ENCODE measurements around the gene TAB2. TPM values are rescaled to one million over a fixed set of nuclear protein-coding genes. Genes with fewer than 3 reads are reported as not detected.

Gene TAB2
- total and polyA plus RNA-seq, 2 of the 8 experiments (the other 6 are each of a cell fraction or from before 2014, with no cell fraction given) = 40.4 to 63.0 TPM

GRCh38 chr6:149335924-149336608, 18.6 kb downstream of the TAB2 start (continued):
- TF ChIP-seq, protein P1, sequence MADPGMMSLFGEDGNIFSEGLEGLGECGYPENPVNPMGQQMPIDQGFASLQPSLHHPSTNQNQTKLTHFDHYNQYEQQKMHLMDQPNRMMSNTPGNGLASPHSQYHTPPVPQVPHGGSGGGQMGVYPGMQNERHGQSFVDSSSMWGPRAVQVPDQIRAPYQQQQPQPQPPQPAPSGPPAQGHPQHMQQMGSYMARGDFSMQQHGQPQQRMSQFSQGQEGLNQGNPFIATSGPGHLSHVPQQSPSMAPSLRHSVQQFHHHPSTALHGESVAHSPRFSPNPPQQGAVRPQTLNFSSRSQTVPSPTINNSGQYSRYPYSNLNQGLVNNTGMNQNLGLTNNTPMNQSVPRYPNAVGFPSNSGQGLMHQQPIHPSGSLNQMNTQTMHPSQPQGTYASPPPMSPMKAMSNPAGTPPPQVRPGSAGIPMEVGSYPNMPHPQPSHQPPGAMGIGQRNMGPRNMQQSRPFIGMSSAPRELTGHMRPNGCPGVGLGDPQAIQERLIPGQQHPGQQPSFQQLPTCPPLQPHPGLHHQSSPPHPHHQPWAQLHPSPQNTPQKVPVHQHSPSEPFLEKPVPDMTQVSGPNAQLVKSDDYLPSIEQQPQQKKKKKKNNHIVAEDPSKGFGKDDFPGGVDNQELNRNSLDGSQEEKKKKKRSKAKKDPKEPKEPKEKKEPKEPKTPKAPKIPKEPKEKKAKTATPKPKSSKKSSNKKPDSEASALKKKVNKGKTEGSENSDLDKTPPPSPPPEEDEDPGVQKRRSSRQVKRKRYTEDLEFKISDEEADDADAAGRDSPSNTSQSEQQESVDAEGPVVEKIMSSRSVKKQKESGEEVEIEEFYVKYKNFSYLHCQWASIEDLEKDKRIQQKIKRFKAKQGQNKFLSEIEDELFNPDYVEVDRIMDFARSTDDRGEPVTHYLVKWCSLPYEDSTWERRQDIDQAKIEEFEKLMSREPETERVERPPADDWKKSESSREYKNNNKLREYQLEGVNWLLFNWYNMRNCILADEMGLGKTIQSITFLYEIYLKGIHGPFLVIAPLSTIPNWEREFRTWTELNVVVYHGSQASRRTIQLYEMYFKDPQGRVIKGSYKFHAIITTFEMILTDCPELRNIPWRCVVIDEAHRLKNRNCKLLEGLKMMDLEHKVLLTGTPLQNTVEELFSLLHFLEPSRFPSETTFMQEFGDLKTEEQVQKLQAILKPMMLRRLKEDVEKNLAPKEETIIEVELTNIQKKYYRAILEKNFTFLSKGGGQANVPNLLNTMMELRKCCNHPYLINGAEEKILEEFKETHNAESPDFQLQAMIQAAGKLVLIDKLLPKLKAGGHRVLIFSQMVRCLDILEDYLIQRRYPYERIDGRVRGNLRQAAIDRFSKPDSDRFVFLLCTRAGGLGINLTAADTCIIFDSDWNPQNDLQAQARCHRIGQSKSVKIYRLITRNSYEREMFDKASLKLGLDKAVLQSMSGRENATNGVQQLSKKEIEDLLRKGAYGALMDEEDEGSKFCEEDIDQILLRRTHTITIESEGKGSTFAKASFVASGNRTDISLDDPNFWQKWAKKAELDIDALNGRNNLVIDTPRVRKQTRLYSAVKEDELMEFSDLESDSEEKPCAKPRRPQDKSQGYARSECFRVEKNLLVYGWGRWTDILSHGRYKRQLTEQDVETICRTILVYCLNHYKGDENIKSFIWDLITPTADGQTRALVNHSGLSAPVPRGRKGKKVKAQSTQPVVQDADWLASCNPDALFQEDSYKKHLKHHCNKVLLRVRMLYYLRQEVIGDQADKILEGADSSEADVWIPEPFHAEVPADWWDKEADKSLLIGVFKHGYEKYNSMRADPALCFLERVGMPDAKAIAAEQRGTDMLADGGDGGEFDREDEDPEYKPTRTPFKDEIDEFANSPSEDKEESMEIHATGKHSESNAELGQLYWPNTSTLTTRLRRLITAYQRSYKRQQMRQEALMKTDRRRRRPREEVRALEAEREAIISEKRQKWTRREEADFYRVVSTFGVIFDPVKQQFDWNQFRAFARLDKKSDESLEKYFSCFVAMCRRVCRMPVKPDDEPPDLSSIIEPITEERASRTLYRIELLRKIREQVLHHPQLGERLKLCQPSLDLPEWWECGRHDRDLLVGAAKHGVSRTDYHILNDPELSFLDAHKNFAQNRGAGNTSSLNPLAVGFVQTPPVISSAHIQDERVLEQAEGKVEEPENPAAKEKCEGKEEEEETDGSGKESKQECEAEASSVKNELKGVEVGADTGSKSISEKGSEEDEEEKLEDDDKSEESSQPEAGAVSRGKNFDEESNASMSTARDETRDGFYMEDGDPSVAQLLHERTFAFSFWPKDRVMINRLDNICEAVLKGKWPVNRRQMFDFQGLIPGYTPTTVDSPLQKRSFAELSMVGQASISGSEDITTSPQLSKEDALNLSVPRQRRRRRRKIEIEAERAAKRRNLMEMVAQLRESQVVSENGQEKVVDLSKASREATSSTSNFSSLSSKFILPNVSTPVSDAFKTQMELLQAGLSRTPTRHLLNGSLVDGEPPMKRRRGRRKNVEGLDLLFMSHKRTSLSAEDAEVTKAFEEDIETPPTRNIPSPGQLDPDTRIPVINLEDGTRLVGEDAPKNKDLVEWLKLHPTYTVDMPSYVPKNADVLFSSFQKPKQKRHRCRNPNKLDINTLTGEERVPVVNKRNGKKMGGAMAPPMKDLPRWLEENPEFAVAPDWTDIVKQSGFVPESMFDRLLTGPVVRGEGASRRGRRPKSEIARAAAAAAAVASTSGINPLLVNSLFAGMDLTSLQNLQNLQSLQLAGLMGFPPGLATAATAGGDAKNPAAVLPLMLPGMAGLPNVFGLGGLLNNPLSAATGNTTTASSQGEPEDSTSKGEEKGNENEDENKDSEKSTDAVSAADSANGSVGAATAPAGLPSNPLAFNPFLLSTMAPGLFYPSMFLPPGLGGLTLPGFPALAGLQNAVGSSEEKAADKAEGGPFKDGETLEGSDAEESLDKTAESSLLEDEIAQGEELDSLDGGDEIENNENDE (IDR thresholded peaks at IDR 0.05; ENCODE audit: insufficient replicate concordance, low read length) = no peak
- TF ChIP-seq SAP30 (IDR thresholded peaks at IDR 0.05; ENCODE audit: insufficient read depth, insufficient replicate concordance, low read length) (no peak), ATF2 (IDR thresholded peaks at IDR 0.05; ENCODE audit: low read length) (no peak), RXRA (IDR thresholded peaks at IDR 0.05; ENCODE audit: insufficient read depth, low read depth, low read length) (no peak), POLR2A (IDR thresholded peaks at IDR 0.05; ENCODE audit: control extremely low read depth in 1 of 2, low read depth in 2 of 2, low read length in 2 of 2) (no peak), SIX5 (IDR thresholded peaks at IDR 0.05; ENCODE audit: low read depth, low read length) (no peak), CBX8 (IDR thresholded peaks at IDR 0.05; ENCODE audit: borderline replicate concordance, low read depth, low read length) (no peak)
- TF ChIP-seq, protein P2, sequence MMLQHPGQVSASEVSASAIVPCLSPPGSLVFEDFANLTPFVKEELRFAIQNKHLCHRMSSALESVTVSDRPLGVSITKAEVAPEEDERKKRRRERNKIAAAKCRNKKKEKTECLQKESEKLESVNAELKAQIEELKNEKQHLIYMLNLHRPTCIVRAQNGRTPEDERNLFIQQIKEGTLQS (IDR thresholded peaks at IDR 0.05; ENCODE audit: insufficient read depth, low read depth, low read length) = no peak
